Fibroblast of skin of left quadriceps (primary cell): Measurements from ENCODE around the gene MYEOV.

Experiments used
- DNase-seq, 2 experiments: peaks; one replicate each; pipeline ENCODE4 v3.0.0-alpha.2; 2013; ENCODE audit warnings: low read depth in 2 of 2

MYEOV gene

GRCh38 chr11:69265911-69266510 is 27.9 kb upstream of the MYEOV start:
- no peak for DNase-seq

GRCh38 chr11:69267395-69267805 is 26.6 kb upstream of the MYEOV start:
- no peak for DNase-seq

GRCh38 chr11:69268911-69269310 is 25.0 kb upstream of the MYEOV start:
- DNase-seq: no peak

GRCh38 chr11:69269388-69269787 is 24.6 kb upstream of the MYEOV start:
- no peak for DNase-seq

GRCh38 chr11:69269926-69270697 is 23.8 kb upstream of the MYEOV start:
- no peak for DNase-seq

- DNase-seq: no peak
Measured at GRCh38 chr11:69270941-69271340, 23.0 kb upstream of the MYEOV start.

GRCh38 chr11:69272055-69272454 is 21.9 kb upstream of the MYEOV start:
- no peak for DNase-seq

- DNase-seq: no peak
Measured at GRCh38 chr11:69272831-69273485, 21.0 kb upstream of the MYEOV start.

GRCh38 chr11:69273571-69273970 is 20.4 kb upstream of the MYEOV start:
- DNase-seq: no peak

- no peak for DNase-seq
Measured at GRCh38 chr11:69274531-69275016, 19.4 kb upstream of the MYEOV start.

- no peak for DNase-seq
Measured at GRCh38 chr11:69275178-69275577, 18.8 kb upstream of the MYEOV start.

- no peak for DNase-seq
Measured at GRCh38 chr11:69276165-69276564, 17.8 kb upstream of the MYEOV start.

- no peak for DNase-seq
Measured at GRCh38 chr11:69277074-69277809, 16.7 kb upstream of the MYEOV start.

- no peak for DNase-seq
Measured at GRCh38 chr11:69278091-69278867, 15.7 kb upstream of the MYEOV start.

GRCh38 chr11:69280451-69280850 is 13.5 kb upstream of the MYEOV start:
- DNase-seq: no peak

GRCh38 chr11:69280994-69281393 is 13.0 kb upstream of the MYEOV start:
- DNase-seq: peak; percentile 79 to 81

- no peak for DNase-seq
Measured at GRCh38 chr11:69283446-69283845, 10.5 kb upstream of the MYEOV start.

GRCh38 chr11:69284081-69284511 is 9.9 kb upstream of the MYEOV start:
- no peak for DNase-seq

GRCh38 chr11:69285091-69285490 is 8.9 kb upstream of the MYEOV start:
- no peak for DNase-seq

GRCh38 chr11:69285766-69286165 is 8.2 kb upstream of the MYEOV start:
- no peak for DNase-seq
